CD14-positive monocyte (primary cell): Measurements from ENCODE around the gene ABAT. TPM values are rescaled to one million over a fixed set of nuclear protein-coding genes. Genes with fewer than 3 reads are reported as not detected.

Source experiments
- DNase-seq, 3 donors: peaks; one replicate each; pipeline ENCODE4 v3.0.0-alpha.2; 2011 to 2022
- H2AFZ ChIP-seq: 2 replicates; pipeline ENCODE4 v1.6.0; 2012; ENCODE audit warnings: mild to moderate bottlenecking, low read depth, low read length, inconsistent platforms; ENCODE audit not compliant: insufficient read depth, poor library complexity, severe bottlenecking
- H3K27ac ChIP-seq, 2 donors: 1 replicate in 1 of 2; 2 replicates in 1 of 2; pipeline ENCODE4 v1.5.1; 2012 to 2013; ENCODE audit warnings: low read length in 2 of 2, control low read depth in 1 of 2, inconsistent platforms in 1 of 2, low read depth in 1 of 2, mild to moderate bottlenecking in 1 of 2
- H3K27me3 ChIP-seq, 2 donors: one replicate each; pipeline versions ENCODE4 v1.6.0 to v1.6.1; 2011 to 2013; ENCODE audit warnings: low read length in 2 of 2; ENCODE audit not compliant: control insufficient read depth in 2 of 2, insufficient read depth in 2 of 2
- H3K36me3 ChIP-seq, 2 donors: replicated peaks in 1 of 2; 1 replicate in 1 of 2; 2 replicates in 1 of 2; pipeline versions ENCODE4 v1.5.1 to v1.6.1; 2012 to 2013; ENCODE audit warnings: low read length in 2 of 2, control low read depth in 1 of 2, inconsistent platforms in 1 of 2, mild to moderate bottlenecking in 1 of 2; ENCODE audit not compliant: insufficient read depth in 2 of 2, control insufficient read depth in 1 of 2
- H3K4me1 ChIP-seq, 2 donors: 1 replicate in 1 of 2; 2 replicates in 1 of 2; pipeline versions ENCODE4 v1.5.1 to v1.6.1; 2012 to 2013; ENCODE audit warnings: low read length in 2 of 2, control low read depth in 1 of 2, inconsistent platforms in 1 of 2, mild to moderate bottlenecking in 1 of 2, moderate library complexity in 1 of 2; ENCODE audit not compliant: insufficient read depth in 2 of 2, control insufficient read depth in 1 of 2
- H3K4me2 ChIP-seq: replicated peaks from 2 replicates; pipeline ENCODE3; 2012; ENCODE audit warnings: low read length, moderate library complexity, mild to moderate bottlenecking; ENCODE audit not compliant: poor library complexity, severe bottlenecking; ENCODE audit errors: extremely low read depth
- H3K4me3 ChIP-seq, 3 experiments: fragments of 200-600 bp in 1 of 3; sonication (generic) in 1 of 3; replicated peaks in 1 of 3; 1 replicate in 2 of 3; 2 replicates in 1 of 3; pipeline ENCODE4 v1.5.1; 2011 to 2013; ENCODE audit warnings: low read length in 3 of 3, mild to moderate bottlenecking in 3 of 3, control low read depth in 2 of 3, low read depth in 2 of 3, inconsistent platforms in 1 of 3, moderate library complexity in 1 of 3
- H3K79me2 ChIP-seq: 2 replicates; pipeline ENCODE4 v1.6.0; 2012; ENCODE audit warnings: mild to moderate bottlenecking, control low read depth, inconsistent platforms, low read length, moderate library complexity; ENCODE audit not compliant: insufficient read depth
- H3K9ac ChIP-seq: 2 replicates; pipeline ENCODE4 v1.6.0; 2017; ENCODE audit warnings: low read length, mild to moderate bottlenecking; ENCODE audit not compliant: insufficient read depth, poor library complexity, severe bottlenecking
- H3K9me3 ChIP-seq, 2 donors: replicated peaks in 1 of 2; 1 replicate in 1 of 2; 2 replicates in 1 of 2; pipeline versions ENCODE4 v1.5.1 to v1.6.1; 2012 to 2013; ENCODE audit warnings: low read length in 2 of 2, control low read depth in 1 of 2; ENCODE audit not compliant: control insufficient read depth in 1 of 2, insufficient read depth in 1 of 2
- H4K20me1 ChIP-seq: 2 replicates; pipeline ENCODE4 v1.6.0; 2012; ENCODE audit warnings: mild to moderate bottlenecking, low read length, control low read depth, moderate library complexity; ENCODE audit not compliant: insufficient read depth
- H3K27ac Mint-ChIP-seq, 7 donors: one replicate each; pipeline ENCODE4 v1.8.0; 2020; ENCODE audit warnings: mild to moderate bottlenecking in 7 of 7, mixed read lengths in 7 of 7, moderate library complexity in 6 of 7, inconsistent platforms in 2 of 7
- H3K27me3 Mint-ChIP-seq, 3 donors: one replicate each; pipeline ENCODE4 v1.8.0; 2021 to 2022; ENCODE audit warnings: low read depth in 3 of 3, mild to moderate bottlenecking in 3 of 3, mixed read lengths in 3 of 3, moderate library complexity in 3 of 3, inconsistent platforms in 1 of 3
- H3K36me3 Mint-ChIP-seq, 2 donors: one replicate each; pipeline ENCODE4 v1.8.0; 2020; ENCODE audit warnings: mixed read lengths in 2 of 2, inconsistent platforms in 1 of 2, mild to moderate bottlenecking in 1 of 2
- H3K4me1 Mint-ChIP-seq: one replicate; pipeline ENCODE4 v1.8.0; 2020; ENCODE audit warnings: mild to moderate bottlenecking, mixed read lengths
- H3K4me3 Mint-ChIP-seq, 2 donors: one replicate each; pipeline ENCODE4 v1.8.0; 2020; ENCODE audit warnings: mild to moderate bottlenecking in 2 of 2, mixed read lengths in 2 of 2, moderate library complexity in 1 of 2
- H3K9me3 Mint-ChIP-seq, 7 donors: one replicate each; pipeline ENCODE4 v1.8.0; 2020 to 2022; ENCODE audit warnings: mixed read lengths in 7 of 7, mild to moderate bottlenecking in 6 of 7, moderate library complexity in 6 of 7, inconsistent platforms in 2 of 7
- CTCF ChIP-seq: fragments of 200-600 bp; IDR thresholded peaks from one replicate; pipeline ENCODE4 v1.8.0; 2022; ENCODE audit warnings: antibody characterized with exemption, mild to moderate bottlenecking
- WGBS: methylation state at CpG from one replicate; pipeline ENCODE4 v1.1.5; 2013; ENCODE audit warnings: missing lambda C conversion rate; ENCODE audit not compliant: insufficient coverage; 5-methylcytosine and 5-hydroxymethylcytosine counted together
- intact Hi-C, 2 donors: fragments of 100-400 bp; cut with micrococcal nuclease; formaldehyde crosslinking; loops; one replicate each; pipeline versions ENCODE4 v1.15.0 to v1.15.1; 2023
- polyA plus RNA-seq, 3 donors: library from polyadenylated mRNA; depleted of rRNA in 1 of 3; unstranded in 2 of 3; stranded (reverse) in 1 of 3; fragments of 300-500 nt in 2 of 3; fragments of >200 nt in 1 of 3; fragmentation: Illumina TruSeq in 2 of 3; gene quantifications; 1 replicate in 2 of 3; 2 replicates in 1 of 3; pipeline ENCODE4 v1.2.3, GENCODE V29; 2012 to 2021

ABAT gene
- polyA plus RNA-seq, 3 donors: 4.9 to 11.8 (median 8.7) TPM

DNA sequence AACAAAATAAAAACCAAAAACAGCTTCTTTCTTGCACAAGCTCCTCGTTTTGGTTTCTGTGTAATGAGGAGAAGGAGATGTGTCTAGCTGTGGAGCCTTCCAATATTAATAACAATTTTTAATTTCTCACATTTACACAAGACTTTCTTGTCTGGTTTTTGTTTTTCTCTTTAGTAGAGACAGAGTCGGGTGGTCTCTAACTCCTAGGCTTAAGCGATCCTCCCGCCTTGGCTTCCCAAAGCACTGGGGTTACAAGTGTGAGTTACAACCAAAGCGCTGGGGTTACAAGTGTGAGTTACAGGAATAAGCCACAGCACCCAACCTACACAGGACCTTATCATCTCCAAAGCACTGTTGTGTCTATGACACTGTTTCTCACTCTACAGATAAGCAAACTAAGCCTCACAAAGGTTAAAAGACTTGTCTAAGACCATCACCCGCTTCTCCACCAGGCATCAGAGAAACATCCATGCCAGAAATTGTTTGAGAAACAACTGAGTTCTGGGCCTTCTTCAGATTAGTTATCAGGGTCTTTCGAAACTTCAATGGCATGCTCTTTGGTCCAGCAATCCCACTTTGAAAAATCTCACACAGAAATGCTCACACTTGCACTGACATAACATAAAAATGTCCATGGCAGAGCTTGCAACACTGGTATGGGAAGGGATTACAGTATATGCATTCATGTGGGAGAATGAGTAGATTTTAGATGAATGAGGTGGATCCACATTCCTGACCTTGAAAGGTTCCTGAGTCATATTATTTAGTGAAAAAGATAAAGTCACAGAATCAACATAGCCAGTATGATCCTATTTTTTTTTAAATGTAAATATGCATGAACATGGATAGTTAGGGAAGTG lies 3.9 kb downstream of the ABAT start:
- WGBS: 100% methylated on average over 1 of the region's 7 CpGs
- H3K4me1 ChIP-seq: peaks cover 10 to 14% of the 10 kb centered on the region in 2 donors
- no peak overlapping the region for H3K4me3 Mint-ChIP-seq
- peaks cover 0 to 6% of the 10 kb centered on the region in 2 donors for H3K9me3 ChIP-seq
- no peaks in the 10 kb centered on the region for H3K36me3 ChIP-seq
- no peak overlapping the region for H2AFZ ChIP-seq
- peaks cover 4 to 10% (median 5%) of the 10 kb centered on the region in 3 donors for H3K27me3 Mint-ChIP-seq
- no peak overlapping the region for H3K4me2 ChIP-seq
- DNase-seq: no peak
- no peak overlapping the region for H3K9ac ChIP-seq
- TF ChIP-seq CTCF: no peak
- peaks cover 12 to 37% of the 10 kb centered on the region in 2 donors for H3K36me3 Mint-ChIP-seq
- no peak overlapping the region for H3K4me3 ChIP-seq
- no peak overlapping the region for H3K27ac ChIP-seq
- no peak overlapping the region for H3K27ac Mint-ChIP-seq
- peaks cover 4 to 9% (median 6%) of the 10 kb centered on the region in 7 donors for H3K9me3 Mint-ChIP-seq
- no peaks in the 10 kb centered on the region for H3K79me2 ChIP-seq
- intact Hi-C loops: loop anchor here (10.0 kb wide), 3 partner anchors 57 to 187 kb away; partner anchors contain the start of genes CARHSP1 (in 1 of the 2), PMM2 (in 1 of the 2) and TMEM186 (in 1 of the 2)
- H3K4me1 Mint-ChIP-seq: peaks cover 13% of the 10 kb centered on the region
- peaks cover 0 to 3% of the 10 kb centered on the region in 2 donors for H3K27me3 ChIP-seq
- H4K20me1 ChIP-seq: peaks cover 12% of the 10 kb centered on the region

DNA sequence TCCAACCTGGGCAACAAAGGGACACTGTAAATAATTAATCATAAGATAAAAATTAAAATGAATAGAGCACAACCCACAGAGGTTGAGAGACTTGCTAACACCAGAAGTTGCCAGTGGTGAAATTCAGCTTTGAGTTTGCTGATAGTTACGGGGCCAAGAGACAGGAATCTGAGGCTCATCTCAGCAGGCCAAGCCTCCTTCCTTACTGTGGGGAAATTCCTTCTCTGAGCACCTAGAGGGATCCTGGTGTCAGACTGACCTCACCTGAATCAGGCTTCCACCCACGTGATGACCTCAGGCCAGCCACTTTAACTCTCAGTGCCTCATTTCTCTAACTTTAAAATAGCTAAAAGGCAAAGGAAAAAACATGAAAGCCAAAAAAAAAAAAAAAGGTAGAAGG lies 4.7 kb downstream of the ABAT start:
- Histone ChIP-seq H3K36me3 (no peaks in the 10 kb centered on the region), H3K4me2 (no peak overlapping the region), H3K79me2 (no peaks in the 10 kb centered on the region), H2AFZ (no peak overlapping the region), H3K9ac (no peak overlapping the region), H3K4me3 (no peak overlapping the region), H3K27ac (no peak overlapping the region), H4K20me1 (peaks cover 12% of the 10 kb centered on the region), H3K27me3 (peaks cover 0 to 3% of the 10 kb centered on the region in 2 donors), H3K4me1 (peaks cover 6 to 9% of the 10 kb centered on the region in 2 donors), H3K9me3 (peaks cover 0 to 6% of the 10 kb centered on the region in 2 donors)
- no peak for TF ChIP-seq CTCF
- Mint-ChIP-seq H3K4me3 (no peak overlapping the region), H3K27ac (no peak overlapping the region), H3K4me1 (peaks cover 8% of the 10 kb centered on the region), H3K27me3 (peaks cover 4 to 10% (median 5%) of the 10 kb centered on the region in 3 donors), H3K9me3 (peaks cover 4 to 9% (median 6%) of the 10 kb centered on the region in 7 donors), H3K36me3 (peaks cover 15 to 43% of the 10 kb centered on the region in 2 donors)
- no peak for DNase-seq
- 88% methylated on average over 1 of the region's 2 CpGs for WGBS
- intact Hi-C loops: loop anchor here (10.0 kb wide), 3 partner anchors 56 to 186 kb away; partner anchors contain the start of genes CARHSP1 (in 1 of the 2), PMM2 (in 1 of the 2) and TMEM186 (in 1 of the 2)
